ENCODE data around the gene INPP4A. TPM values are rescaled to one million over a fixed set of nuclear protein-coding genes. Genes with fewer than 3 reads are reported as not detected.

INPP4A gene
- total RNA-seq, 6 donors from 2014 or later, result 23.3 to 93.2 (median 36.5) TPM

DNA sequence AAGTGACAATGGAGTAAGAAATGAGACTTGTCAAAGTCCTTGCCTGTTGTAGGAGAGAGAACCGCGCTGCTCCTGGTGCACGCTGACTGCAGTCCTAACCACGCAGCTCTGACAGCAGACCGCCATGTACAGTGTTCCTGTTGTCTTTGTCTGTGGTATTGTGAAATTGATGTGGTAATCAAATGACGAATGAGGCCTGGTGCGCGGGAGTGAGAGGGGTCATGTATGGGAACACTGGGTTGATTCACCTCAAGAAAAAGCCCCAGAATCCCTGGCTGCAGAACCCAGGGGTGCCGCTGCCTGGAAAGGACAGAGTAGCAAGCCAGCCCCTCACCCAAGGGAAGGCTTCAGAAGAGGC, 64.0 kb downstream of the INPP4A start:
- peak; percentile 71 to 95 for TF ChIP-seq POLR2AphosphoS5 (IDR thresholded peaks at IDR 0.05)
- TF ChIP-seq, protein P1, sequence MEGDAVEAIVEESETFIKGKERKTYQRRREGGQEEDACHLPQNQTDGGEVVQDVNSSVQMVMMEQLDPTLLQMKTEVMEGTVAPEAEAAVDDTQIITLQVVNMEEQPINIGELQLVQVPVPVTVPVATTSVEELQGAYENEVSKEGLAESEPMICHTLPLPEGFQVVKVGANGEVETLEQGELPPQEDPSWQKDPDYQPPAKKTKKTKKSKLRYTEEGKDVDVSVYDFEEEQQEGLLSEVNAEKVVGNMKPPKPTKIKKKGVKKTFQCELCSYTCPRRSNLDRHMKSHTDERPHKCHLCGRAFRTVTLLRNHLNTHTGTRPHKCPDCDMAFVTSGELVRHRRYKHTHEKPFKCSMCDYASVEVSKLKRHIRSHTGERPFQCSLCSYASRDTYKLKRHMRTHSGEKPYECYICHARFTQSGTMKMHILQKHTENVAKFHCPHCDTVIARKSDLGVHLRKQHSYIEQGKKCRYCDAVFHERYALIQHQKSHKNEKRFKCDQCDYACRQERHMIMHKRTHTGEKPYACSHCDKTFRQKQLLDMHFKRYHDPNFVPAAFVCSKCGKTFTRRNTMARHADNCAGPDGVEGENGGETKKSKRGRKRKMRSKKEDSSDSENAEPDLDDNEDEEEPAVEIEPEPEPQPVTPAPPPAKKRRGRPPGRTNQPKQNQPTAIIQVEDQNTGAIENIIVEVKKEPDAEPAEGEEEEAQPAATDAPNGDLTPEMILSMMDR (IDR thresholded peaks at IDR 0.05), result no peak
- peak in 3 of 4 donors; percentile 59 to 90 (median 81) for TF ChIP-seq EP300 (IDR thresholded peaks at IDR 0.05)
- TF ChIP-seq POLR2A (IDR thresholded peaks at IDR 0.05), result peak in 2 of 4 donors; percentile 27 to 75
- Histone ChIP-seq H3K4me3 (no peak overlapping the region), H3K4me1 (peaks cover 38 to 60% (median 51%) of the 10 kb centered on the region in 4 donors), H3K27me3 (no peaks in the 10 kb centered on the region), H3K9me3 (no peaks in the 10 kb centered on the region), H3K36me3 (no peaks in the 10 kb centered on the region), H3K27ac (peak overlapping the region; percentile 73 to 86 (median 80))
- ATAC-seq (ENCODE audit: low FRiP score in 2 of 2), result peak; percentile 73 to 87
- DNase-seq, result peak in 1 of 2 donors; percentile 81
- 35 to 38% methylated on average over 8 to 9 of the region's 9 CpGs for WGBS, 2 donors

DNA sequence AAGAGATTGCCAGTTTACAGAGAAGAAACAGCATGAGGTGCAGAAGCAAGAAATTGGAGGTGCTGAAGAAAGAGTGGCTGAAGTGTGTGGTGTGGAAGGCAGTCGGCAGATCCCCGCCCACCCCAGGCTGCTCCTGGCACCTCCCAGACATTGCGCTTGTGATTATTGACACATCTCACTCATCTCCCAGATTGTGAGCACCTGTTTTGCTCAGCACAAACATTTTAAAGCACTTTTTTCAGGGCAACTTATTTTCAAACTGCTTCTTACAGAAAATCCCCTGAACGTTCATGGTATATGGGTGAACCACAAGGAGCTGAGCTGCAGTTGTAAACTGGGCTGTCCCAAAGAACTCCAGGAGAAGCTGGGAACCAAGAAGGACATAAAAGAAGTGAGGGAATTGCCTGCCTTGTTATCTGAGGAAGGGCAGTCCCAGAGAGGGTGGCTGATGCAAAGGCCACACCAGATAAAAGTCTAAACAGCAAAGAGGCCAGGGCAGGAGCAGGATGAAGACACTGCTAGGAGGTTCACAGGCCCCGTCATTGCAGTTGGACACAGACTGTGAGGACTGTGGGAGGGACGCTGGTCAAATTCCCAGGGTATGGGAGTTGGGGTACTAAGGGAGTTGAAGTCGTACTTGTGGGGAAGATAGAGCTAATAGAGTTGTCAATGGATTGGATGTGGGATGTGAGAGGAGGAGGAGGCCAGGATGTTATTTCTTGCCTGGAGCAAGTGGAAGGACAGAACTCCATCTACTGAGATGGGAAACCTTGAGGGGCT, 65.1 kb downstream of the INPP4A start:
- 92 to 95% methylated on average over 7 of the region's 7 CpGs for WGBS, 2 donors
- TF ChIP-seq POLR2AphosphoS5 (IDR thresholded peaks at IDR 0.05) (no peak), EP300 (IDR thresholded peaks at IDR 0.05) (no peak), POLR2A (IDR thresholded peaks at IDR 0.05) (no peak)
- TF ChIP-seq, protein P1 (IDR thresholded peaks at IDR 0.05), result no peak
- Histone ChIP-seq H3K4me1 (peaks cover 28 to 54% (median 42%) of the 10 kb centered on the region in 4 donors), H3K4me3 (no peak overlapping the region), H3K9me3 (no peaks in the 10 kb centered on the region), H3K27me3 (no peaks in the 10 kb centered on the region), H3K27ac (peak overlapping the region in 3 of 4 donors; percentile 76 to 86 (median 85)), H3K36me3 (no peaks in the 10 kb centered on the region)
- DNase-seq, result no peak
- ATAC-seq (ENCODE audit: low FRiP score in 2 of 2), result no peak

DNA sequence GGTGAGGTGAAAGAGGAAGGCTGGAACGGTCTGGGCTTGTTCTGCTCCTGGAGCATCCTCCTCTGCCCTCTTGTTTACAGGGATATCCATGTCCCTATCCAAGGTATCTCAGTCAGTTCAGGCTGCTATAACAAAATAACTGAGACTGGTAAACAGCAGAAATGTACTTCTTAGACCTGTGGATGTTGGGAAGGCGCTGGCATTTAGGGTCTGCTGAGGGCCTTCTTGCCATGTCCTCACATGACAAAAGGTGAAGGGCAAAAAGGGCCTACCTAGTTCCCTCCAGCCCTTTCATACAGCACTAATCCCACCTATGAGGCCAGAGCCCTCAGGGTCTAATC, 65.6 kb downstream of the INPP4A start:
- TF ChIP-seq, protein P1 (IDR thresholded peaks at IDR 0.05), result no peak
- TF ChIP-seq POLR2AphosphoS5 (IDR thresholded peaks at IDR 0.05), result no peak
- no peak for TF ChIP-seq EP300 (IDR thresholded peaks at IDR 0.05)
- no peak for TF ChIP-seq POLR2A (IDR thresholded peaks at IDR 0.05)
- no peaks in the 10 kb centered on the region for H3K27me3 ChIP-seq
- H3K36me3 ChIP-seq, result no peaks in the 10 kb centered on the region
- DNase-seq (no peak), ATAC-seq (ENCODE audit: low FRiP score in 2 of 2) (no peak)
- H3K4me1 ChIP-seq, result peaks cover 24 to 54% (median 40%) of the 10 kb centered on the region in 4 donors
- no peak overlapping the region for H3K27ac ChIP-seq
- H3K9me3 ChIP-seq, result no peaks in the 10 kb centered on the region
- H3K4me3 ChIP-seq, result no peak overlapping the region
- 94 to 100% methylated on average over 2 of the region's 2 CpGs for WGBS, 2 donors

DNA sequence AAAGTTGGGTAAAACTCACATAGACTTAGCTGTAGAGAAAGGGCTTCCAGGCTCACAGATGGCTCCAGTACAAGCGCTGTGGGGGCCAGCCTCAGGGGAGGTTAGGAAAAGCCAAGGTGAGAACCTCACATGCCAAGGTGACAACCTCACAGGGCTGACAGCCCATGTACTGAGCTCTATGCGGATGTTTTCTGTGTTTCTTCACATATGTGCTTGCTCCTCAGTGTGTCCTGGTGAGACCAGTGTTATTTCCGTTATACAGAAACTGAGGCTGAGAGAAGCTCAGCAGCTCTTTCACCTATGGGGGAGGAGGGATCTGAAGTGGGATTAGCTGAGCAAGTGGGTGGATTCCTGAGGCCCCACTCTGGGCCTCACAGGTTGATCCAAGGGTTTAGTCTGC, 67.3 kb downstream of the INPP4A start:
- H3K4me3 ChIP-seq, result no peak overlapping the region
- H3K36me3 ChIP-seq, result no peaks in the 10 kb centered on the region
- H3K9me3 ChIP-seq, result no peaks in the 10 kb centered on the region
- no peak overlapping the region for H3K27ac ChIP-seq
- ATAC-seq (ENCODE audit: low FRiP score in 2 of 2), result no peak
- TF ChIP-seq EP300 (IDR thresholded peaks at IDR 0.05), result no peak
- TF ChIP-seq, protein P1 (IDR thresholded peaks at IDR 0.05), result no peak
- no peak for TF ChIP-seq POLR2AphosphoS5 (IDR thresholded peaks at IDR 0.05)
- no peak for TF ChIP-seq POLR2A (IDR thresholded peaks at IDR 0.05)
- H3K4me1 ChIP-seq, result peaks cover 23 to 49% (median 26%) of the 10 kb centered on the region in 4 donors
- DNase-seq, result no peak
- 92% methylated on average over 2 to 3 of the region's 3 CpGs for WGBS, 2 donors
- H3K27me3 ChIP-seq, result no peaks in the 10 kb centered on the region

DNA sequence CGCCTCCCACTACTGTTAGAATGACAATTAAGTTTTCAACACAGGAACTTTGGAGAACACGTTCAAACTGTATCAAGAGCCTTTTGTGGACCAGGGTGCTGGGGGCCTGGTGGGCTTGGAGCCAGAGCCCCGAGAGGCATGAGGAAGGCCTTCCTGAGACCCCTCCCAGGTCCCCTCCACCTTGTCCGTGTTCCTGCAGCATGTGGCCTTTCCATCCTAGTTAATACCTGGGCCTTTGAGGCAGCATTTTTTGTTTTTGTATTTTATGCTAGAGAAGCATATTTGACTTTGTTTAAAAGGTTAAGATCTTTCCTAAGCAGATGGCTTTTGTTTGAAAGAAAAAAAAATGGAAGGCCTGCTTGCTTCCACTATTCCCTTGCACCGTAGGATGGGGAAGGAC, 68.0 kb downstream of the INPP4A start:
- 78 to 89% methylated on average over 5 of the region's 5 CpGs for WGBS, 2 donors
- Histone ChIP-seq H3K4me1 (peaks cover 20 to 47% (median 23%) of the 10 kb centered on the region in 4 donors), H3K36me3 (no peaks in the 10 kb centered on the region), H3K4me3 (no peak overlapping the region), H3K27ac (no peak overlapping the region), H3K9me3 (no peaks in the 10 kb centered on the region), H3K27me3 (no peaks in the 10 kb centered on the region)
- no peak for ATAC-seq (ENCODE audit: low FRiP score in 2 of 2)
- TF ChIP-seq EP300 (IDR thresholded peaks at IDR 0.05), result no peak
- TF ChIP-seq, protein P1 (IDR thresholded peaks at IDR 0.05), result no peak
- TF ChIP-seq POLR2A (IDR thresholded peaks at IDR 0.05), result no peak
- TF ChIP-seq POLR2AphosphoS5 (IDR thresholded peaks at IDR 0.05), result no peak
- no peak for DNase-seq

All from upper lobe of left lung (tissue), 6 donors.